HG03159 (cell line): ENCODE data around the gene HENMT1.

Experiments
- ATAC-seq: cut with Tn5 transposase; IDR thresholded peaks from one replicate; pipeline ENCODE4 v1.9.1; 2021; ENCODE audit warnings: mild to moderate bottlenecking, moderate library complexity; ENCODE audit not compliant: unreplicated experiment

HENMT1 gene

GRCh38 chr1:108628665-108629064 lies 32.2 kb downstream of the HENMT1 start:
- ATAC-seq = no peak

DNA sequence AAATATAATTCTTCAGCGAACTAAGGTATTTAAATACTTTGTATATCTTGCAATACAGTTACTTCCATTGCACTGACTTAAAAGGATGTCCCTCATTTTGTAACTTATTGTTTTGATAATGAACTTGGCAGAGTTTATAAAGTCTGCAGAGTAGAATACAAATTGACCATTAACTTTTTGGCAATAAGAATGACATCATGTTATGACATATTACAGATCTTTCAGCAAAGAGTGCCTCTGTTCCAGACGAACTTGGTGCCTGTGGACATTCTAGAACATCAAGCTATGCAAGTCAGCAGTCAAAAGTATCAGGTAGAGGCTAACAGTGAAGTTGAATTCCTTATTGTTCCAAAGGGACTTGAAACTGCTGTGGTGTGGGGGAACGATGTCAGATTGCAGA lies 32.9 kb downstream of the HENMT1 start:
- no peak for ATAC-seq

DNA sequence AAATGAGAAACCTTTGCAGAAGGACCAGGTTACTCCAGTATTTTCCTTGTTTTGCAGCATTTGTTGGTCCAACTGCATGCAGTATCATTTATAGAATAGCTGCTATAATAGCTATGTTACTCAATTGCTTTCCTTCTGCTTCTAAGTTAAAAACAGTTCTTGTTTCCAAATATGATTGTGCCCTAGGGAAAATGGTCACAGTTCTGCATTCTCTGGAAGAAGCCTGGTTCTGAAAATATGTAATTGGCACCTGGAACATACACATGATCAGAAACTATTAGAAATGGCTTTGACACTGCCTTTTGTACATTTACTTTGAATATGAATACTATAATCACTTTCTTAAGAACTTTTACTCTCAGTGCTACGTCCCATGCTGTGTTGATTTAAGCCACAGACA lies 33.6 kb downstream of the HENMT1 start:
- ATAC-seq = no peak

- ATAC-seq = no peak
Measured at GRCh38 chr1:108624069-108624468, 36.8 kb downstream of the HENMT1 start.

DNA sequence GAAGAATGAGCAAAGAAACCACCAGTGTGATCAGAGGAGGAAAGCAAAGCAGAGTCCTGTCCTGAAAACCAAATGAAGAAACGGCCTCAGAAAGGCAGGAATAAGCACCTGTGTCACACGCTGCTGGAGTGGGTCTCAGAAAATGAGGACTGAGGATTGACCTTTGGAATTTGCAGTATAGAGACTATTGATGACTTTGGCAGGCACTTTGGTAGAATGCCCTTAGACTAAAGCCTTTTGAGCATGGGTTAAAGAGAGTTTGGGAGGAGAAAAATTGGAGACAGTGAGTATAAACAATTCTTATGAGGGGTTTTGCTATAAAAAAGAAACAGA lies 43.2 kb downstream of the HENMT1 start:
- ATAC-seq = no peak

GRCh38 chr1:108617008-108617723 lies 43.7 kb downstream of the HENMT1 start:
- ATAC-seq = no peak

GRCh38 chr1:108615544-108615943 lies 45.3 kb downstream of the HENMT1 start:
- ATAC-seq = no peak

DNA sequence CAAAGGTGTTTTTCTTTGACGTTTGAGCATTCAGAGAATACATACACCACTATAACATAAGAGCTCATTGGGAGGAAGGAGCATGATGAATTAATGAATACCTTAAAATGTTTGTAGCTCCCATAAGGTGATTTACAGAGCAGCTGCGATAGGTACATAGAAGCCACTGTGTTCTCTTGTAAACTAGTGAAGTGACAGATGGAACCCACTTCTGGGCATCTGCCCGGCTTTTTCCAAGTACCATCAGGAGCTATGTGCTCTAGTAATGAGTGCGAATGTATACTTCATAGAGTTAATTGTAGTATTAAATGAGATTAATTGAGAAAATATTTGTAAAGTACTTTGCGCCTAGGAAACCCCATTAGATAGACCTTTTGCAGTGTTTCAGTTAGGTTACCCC lies 48.4 kb downstream of the HENMT1 start:
- no peak for ATAC-seq

DNA sequence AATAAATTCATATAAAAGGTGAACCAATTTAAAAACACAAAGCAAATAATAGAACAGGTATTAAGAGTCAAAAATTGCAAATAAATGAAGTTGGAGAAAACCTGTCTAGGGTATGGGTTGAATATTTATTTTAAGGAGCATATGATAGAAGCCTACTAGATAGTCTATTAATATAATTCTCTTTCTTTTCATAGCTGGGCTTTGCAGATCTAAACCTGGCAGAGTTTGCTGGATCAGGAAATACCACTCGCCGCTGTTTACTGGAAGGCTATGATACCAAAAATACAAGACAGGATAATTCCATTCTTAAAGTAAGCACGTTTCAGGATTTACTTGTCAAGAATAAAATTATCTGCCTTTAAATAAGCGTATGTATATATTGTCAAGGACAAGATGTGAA lies 48.9 kb downstream of the HENMT1 start:
- no peak for ATAC-seq

DNA sequence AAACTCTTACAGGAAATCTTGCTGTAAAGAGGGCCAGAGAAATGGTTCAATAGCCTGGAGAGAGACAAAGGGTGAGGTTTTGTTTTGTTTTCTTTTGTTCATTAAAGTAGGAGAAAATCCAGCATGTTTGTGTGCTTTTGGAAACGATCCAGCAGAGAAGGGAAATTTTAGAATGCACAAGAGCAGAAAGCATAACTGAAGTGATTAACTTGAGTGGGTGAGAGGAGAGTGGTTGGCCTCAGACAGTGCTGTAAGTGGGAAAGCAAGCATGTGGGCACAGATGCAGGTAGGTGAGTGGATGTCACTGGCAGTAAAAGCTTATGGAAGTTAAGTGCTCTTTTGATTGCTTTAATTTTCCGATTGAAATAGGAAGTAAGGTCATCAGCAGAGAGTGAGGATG lies 50.8 kb downstream of the HENMT1 start:
- ATAC-seq = no peak

DNA sequence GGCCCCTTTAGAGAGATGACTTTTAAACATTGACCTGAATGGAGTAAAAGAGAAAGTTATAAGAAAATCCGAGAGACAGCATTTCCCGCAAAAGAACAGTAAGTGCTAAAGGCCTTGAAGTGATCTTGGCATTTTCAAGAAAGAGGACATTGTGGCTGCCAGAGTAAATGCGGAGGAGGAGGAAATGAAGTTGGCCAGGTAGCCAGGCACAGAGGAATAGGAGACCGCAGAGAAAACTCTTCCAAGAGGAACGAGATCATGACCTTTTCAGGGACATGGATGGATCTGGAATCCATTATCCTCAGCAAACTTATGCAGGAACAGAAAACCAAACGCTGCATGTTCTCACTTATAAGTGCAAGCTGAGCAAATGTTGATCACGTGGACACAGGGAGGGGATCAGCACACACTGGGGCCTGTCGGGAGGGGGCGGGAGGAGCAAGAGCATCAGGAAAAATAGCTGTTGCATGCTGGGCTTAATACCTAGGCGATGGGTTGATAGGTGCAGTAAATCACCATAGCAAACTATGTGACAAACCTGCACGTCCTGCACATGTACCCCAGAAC lies 51.3 kb downstream of the HENMT1 start:
- no peak for ATAC-seq

DNA sequence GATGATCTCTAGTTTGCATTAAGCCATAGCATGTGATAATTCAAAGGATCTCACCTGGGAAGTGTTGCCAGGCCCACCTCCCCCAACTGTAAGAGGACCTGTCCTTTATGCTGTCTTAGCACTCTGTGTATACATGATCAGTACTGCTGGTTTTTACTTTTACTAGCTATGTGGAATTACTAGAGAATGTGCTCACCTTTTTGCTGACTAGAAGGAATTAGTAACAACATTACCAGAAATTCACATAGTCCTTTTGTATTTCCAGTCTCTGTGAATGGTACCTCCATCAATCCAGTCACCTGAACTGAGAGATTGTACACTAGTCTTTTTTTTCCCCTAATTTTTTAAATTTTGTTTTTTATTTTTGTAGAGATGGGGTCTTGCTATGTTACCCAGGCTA lies 54.4 kb downstream of the HENMT1 start:
- ATAC-seq = no peak

GRCh38 chr1:108605633-108606032 lies 55.3 kb downstream of the HENMT1 start:
- ATAC-seq = no peak

- no peak for ATAC-seq
Measured at GRCh38 chr1:108601708-108602410, 59.0 kb downstream of the HENMT1 start.

- no peak for ATAC-seq
Measured at GRCh38 chr1:108600504-108600903, 60.4 kb downstream of the HENMT1 start.

DNA sequence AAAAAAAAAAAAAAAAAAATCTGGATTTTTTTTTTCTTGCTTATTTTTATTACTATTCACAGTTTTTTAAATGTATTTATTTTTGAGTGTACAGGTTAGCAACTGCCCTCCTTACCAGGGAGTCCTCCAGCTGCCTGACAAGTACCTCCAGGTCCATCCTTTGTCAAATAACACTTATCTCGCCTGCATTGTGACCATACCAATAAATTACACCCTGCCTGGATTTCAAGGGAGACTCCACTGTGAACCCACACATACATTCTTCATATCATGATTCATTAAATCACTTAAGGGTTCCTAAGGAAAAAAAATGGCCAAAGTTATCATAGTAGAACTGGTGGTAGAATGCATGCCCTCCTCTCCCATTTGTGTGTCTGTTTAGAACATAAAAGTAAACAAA lies 62.6 kb downstream of the HENMT1 start:
- no peak for ATAC-seq
